Type B pancreatic cell (in vitro differentiated cells): ENCODE measurements around the gene CPTP. TPM values are rescaled to one million over a fixed set of nuclear protein-coding genes. Genes with fewer than 3 reads are reported as not detected.
A peak's percentile ranks its signal among the peaks of the same experiment; 100 is the strongest.

Experiments
- DNase-seq: peaks from one replicate; pipeline ENCODE4 v3.0.0; 2021; ENCODE audit warnings: mixed read lengths; ENCODE audit not compliant: unreplicated experiment; ENCODE audit errors: extremely low spot score
- H3K27ac Mint-ChIP-seq: 2 replicates; pipeline ENCODE4 v1.8.0; 2021; ENCODE audit warnings: mild to moderate bottlenecking, mixed read lengths
- H3K27me3 Mint-ChIP-seq: 2 replicates; pipeline ENCODE4 v1.8.0; 2021; ENCODE audit warnings: mixed read lengths
- H3K36me3 Mint-ChIP-seq: 2 replicates; pipeline ENCODE4 v1.8.0; 2021; ENCODE audit warnings: mixed read lengths
- H3K4me1 Mint-ChIP-seq: one replicate; pipeline ENCODE4 v1.8.0; 2021; ENCODE audit warnings: mixed read lengths; ENCODE audit not compliant: unreplicated experiment
- H3K4me3 Mint-ChIP-seq: 2 replicates; pipeline ENCODE4 v1.8.0; 2021; ENCODE audit warnings: mild to moderate bottlenecking, mixed read lengths
- H3K9me3 Mint-ChIP-seq: 2 replicates; pipeline ENCODE4 v1.8.0; 2021; ENCODE audit warnings: mixed read lengths
- CTCF ChIP-seq: fragments of 200-600 bp; sonication (generic); conservative IDR thresholded peaks from 2 replicates; pipeline ENCODE4 v1.5.0; 2021; ENCODE audit warnings: antibody characterized with exemption, mild to moderate bottlenecking
- total RNA-seq: library from RNA; stranded (reverse); gene quantifications from 2 replicates; pipeline ENCODE4 v1.2.1, GENCODE V29; 2021; ENCODE audit warnings: low replicate concordance

The CPTP gene
- total RNA-seq, 1 donor from 2014 or later, result 24.2 TPM

GRCh38 chr1:1318777-1319645 lies 5.6 kb upstream of the CPTP start:
- Mint-ChIP-seq H3K4me3 (no peak overlapping the region), H3K27ac (peak overlapping the region; percentile 65), H3K27me3 (no peaks in the 10 kb centered on the region), H3K4me1 (peaks cover 11% of the 10 kb centered on the region), H3K9me3 (no peaks in the 10 kb centered on the region), H3K36me3 (no peaks in the 10 kb centered on the region)
- DNase-seq, result no peak
- TF ChIP-seq CTCF, result no peak

GRCh38 chr1:1319646-1319941 lies 5.0 kb upstream of the CPTP start:
- no peak for DNase-seq
- H3K27ac Mint-ChIP-seq, result peak overlapping the region; percentile 65
- H3K4me1 Mint-ChIP-seq, result peaks cover 11% of the 10 kb centered on the region
- no peaks in the 10 kb centered on the region for H3K36me3 Mint-ChIP-seq
- H3K9me3 Mint-ChIP-seq, result no peaks in the 10 kb centered on the region
- no peak overlapping the region for H3K4me3 Mint-ChIP-seq
- no peaks in the 10 kb centered on the region for H3K27me3 Mint-ChIP-seq
- no peak for TF ChIP-seq CTCF

GRCh38 chr1:1320666-1321448 lies 3.7 kb upstream of the CPTP start:
- DNase-seq, result no peak
- Mint-ChIP-seq H3K27me3 (no peaks in the 10 kb centered on the region), H3K27ac (no peak overlapping the region), H3K4me3 (no peak overlapping the region), H3K9me3 (no peaks in the 10 kb centered on the region), H3K4me1 (peaks cover 11% of the 10 kb centered on the region), H3K36me3 (no peaks in the 10 kb centered on the region)
- no peak for TF ChIP-seq CTCF

GRCh38 chr1:1321477-1321876 lies 3.1 kb upstream of the CPTP start:
- H3K4me1 Mint-ChIP-seq, result peaks cover 11% of the 10 kb centered on the region
- H3K9me3 Mint-ChIP-seq, result no peaks in the 10 kb centered on the region
- no peak overlapping the region for H3K27ac Mint-ChIP-seq

GRCh38 chr1:1322418-1322817 lies 2.2 kb upstream of the CPTP start:
- Mint-ChIP-seq H3K4me1 (peaks cover 11% of the 10 kb centered on the region), H3K4me3 (peak overlapping the region; percentile 78), H3K9me3 (no peaks in the 10 kb centered on the region), H3K27ac (peak overlapping the region; percentile 67), H3K36me3 (no peaks in the 10 kb centered on the region), H3K27me3 (no peaks in the 10 kb centered on the region)
- no peak for DNase-seq
- TF ChIP-seq CTCF, result no peak

More at GRCh38 chr1:1321477-1321876, 3.1 kb upstream of the CPTP start:
- no peak overlapping the region for H3K4me3 Mint-ChIP-seq
- no peaks in the 10 kb centered on the region for H3K36me3 Mint-ChIP-seq
- no peak for TF ChIP-seq CTCF
- no peaks in the 10 kb centered on the region for H3K27me3 Mint-ChIP-seq
- DNase-seq, result no peak
